Neuronal stem cell (in vitro differentiated cells): ENCODE results near the gene TPRG1L.
"Not testable (repeated sequence)": the region's sequence is repeated elsewhere in the genome, so short reads cannot be mapped to it uniquely, and the experiment has no call there.

Experiments
- DNase-seq: peaks from one replicate; pipeline ENCODE4 v3.0.0-alpha.2; 2013; ENCODE audit warnings: low spot score
- H2AFZ ChIP-seq: one replicate; pipeline ENCODE4 v1.6.1; 2013; ENCODE audit warnings: mild to moderate bottlenecking, low read length, inconsistent platforms
- H2AK5ac ChIP-seq: 2 replicates; pipeline ENCODE4 v1.6.1; 2013; ENCODE audit warnings: low read depth, mild to moderate bottlenecking, inconsistent platforms, low read length, moderate library complexity, mixed read lengths
- H2BK120ac ChIP-seq: 2 replicates; pipeline ENCODE4 v1.6.1; 2013; ENCODE audit warnings: low read depth, mild to moderate bottlenecking, inconsistent platforms, low read length, moderate library complexity, mixed read lengths
- H2BK12ac ChIP-seq: one replicate; pipeline ENCODE4 v1.6.1; 2013; ENCODE audit warnings: low read length, inconsistent platforms
- H2BK15ac ChIP-seq: 2 replicates; pipeline ENCODE4 v1.6.1; 2013; ENCODE audit warnings: mild to moderate bottlenecking, low read length, inconsistent platforms, mixed read lengths
- H2BK5ac ChIP-seq: one replicate; pipeline ENCODE4 v1.6.1; 2013; ENCODE audit warnings: inconsistent platforms, mild to moderate bottlenecking, low read length, moderate library complexity
- H3K14ac ChIP-seq: one replicate; pipeline ENCODE4 v1.6.1; 2013; ENCODE audit warnings: low read length, inconsistent platforms
- H3K18ac ChIP-seq: 2 replicates; pipeline ENCODE4 v1.6.1; 2013; ENCODE audit warnings: low read length, inconsistent platforms
- H3K23ac ChIP-seq: 2 replicates; pipeline ENCODE4 v1.6.1; 2013; ENCODE audit warnings: low read depth, mild to moderate bottlenecking, mixed read lengths, low read length, inconsistent platforms; ENCODE audit not compliant: poor library complexity
- H3K27ac ChIP-seq: replicated peaks from 3 replicates; pipeline ENCODE4 v1.5.1; 2013; ENCODE audit warnings: low read length, inconsistent platforms
- H3K27me3 ChIP-seq, 3 experiments: 2 replicates each; pipeline ENCODE4 v1.6.1; 2013; ENCODE audit warnings: low read length in 3 of 3, mild to moderate bottlenecking in 2 of 3, inconsistent platforms in 1 of 3, low read depth in 1 of 3, mixed read lengths in 1 of 3, moderate library complexity in 1 of 3; ENCODE audit not compliant: control insufficient read depth in 3 of 3, insufficient read depth in 3 of 3
- H3K36me3 ChIP-seq, 2 donors: replicated peaks in 1 of 2; 2 replicates each; pipeline ENCODE4 v1.6.1; 2013; ENCODE audit warnings: low read length in 2 of 2; ENCODE audit not compliant: control insufficient read depth in 2 of 2, insufficient read depth in 2 of 2
- H3K4ac ChIP-seq: 2 replicates; pipeline ENCODE4 v1.6.1; 2013; ENCODE audit warnings: inconsistent platforms, mild to moderate bottlenecking, low read length, moderate library complexity
- H3K4me1 ChIP-seq, 2 donors: 1 replicate in 1 of 2; 2 replicates in 1 of 2; pipeline ENCODE4 v1.6.1; 2013; ENCODE audit warnings: low read length in 2 of 2, low read depth in 1 of 2; ENCODE audit not compliant: control insufficient read depth in 2 of 2, insufficient read depth in 1 of 2
- H3K4me2 ChIP-seq: one replicate; pipeline ENCODE4 v1.6.1; 2013; ENCODE audit warnings: mild to moderate bottlenecking, low read length, inconsistent platforms; ENCODE audit not compliant: insufficient read depth, poor library complexity, severe bottlenecking
- H3K4me3 ChIP-seq, 2 donors: 2 replicates each; pipeline ENCODE4 v1.5.1; 2013; ENCODE audit warnings: low read length in 2 of 2, mild to moderate bottlenecking in 2 of 2, inconsistent platforms in 1 of 2, moderate library complexity in 1 of 2
- H3K79me1 ChIP-seq: one replicate; pipeline ENCODE4 v1.6.1; 2013; ENCODE audit warnings: low read depth, mild to moderate bottlenecking, inconsistent platforms, low read length, moderate library complexity
- H3K9ac ChIP-seq: one replicate; pipeline ENCODE4 v1.6.1; 2013; ENCODE audit warnings: mild to moderate bottlenecking, low read depth, low read length, inconsistent platforms; ENCODE audit not compliant: poor library complexity
- H3K9me3 ChIP-seq, 2 donors: replicated peaks in 1 of 2; 2 replicates each; pipeline versions ENCODE3 to v1.6.1; 2013; ENCODE audit warnings: low read length in 2 of 2, mild to moderate bottlenecking in 2 of 2, inconsistent platforms in 1 of 2, low read depth in 1 of 2, mixed read lengths in 1 of 2, moderate library complexity in 1 of 2; ENCODE audit not compliant: control insufficient read depth in 2 of 2, insufficient read depth in 1 of 2
- H4K8ac ChIP-seq: one replicate; pipeline ENCODE4 v1.6.1; 2013; ENCODE audit warnings: low read depth, mild to moderate bottlenecking, inconsistent platforms, low read length, moderate library complexity
- H4K91ac ChIP-seq: one replicate; pipeline ENCODE4 v1.6.1; 2013; ENCODE audit warnings: low read length, low read depth, mild to moderate bottlenecking, inconsistent platforms; ENCODE audit not compliant: poor library complexity
- WGBS, 2 donors: extraction: QIAGEN DNeasy Blood & Tissue Kit; methylation state at CpG; one replicate each; pipeline ENCODE4 v1.1.7; 2013; ENCODE audit warnings: missing lambda C conversion rate in 2 of 2, mixed read lengths in 1 of 2; ENCODE audit not compliant: insufficient read length in 2 of 2, insufficient replicate concordance in 1 of 2; ENCODE audit errors: extremely low coverage in 2 of 2; 5-methylcytosine and 5-hydroxymethylcytosine counted together

TPRG1L gene

DNA sequence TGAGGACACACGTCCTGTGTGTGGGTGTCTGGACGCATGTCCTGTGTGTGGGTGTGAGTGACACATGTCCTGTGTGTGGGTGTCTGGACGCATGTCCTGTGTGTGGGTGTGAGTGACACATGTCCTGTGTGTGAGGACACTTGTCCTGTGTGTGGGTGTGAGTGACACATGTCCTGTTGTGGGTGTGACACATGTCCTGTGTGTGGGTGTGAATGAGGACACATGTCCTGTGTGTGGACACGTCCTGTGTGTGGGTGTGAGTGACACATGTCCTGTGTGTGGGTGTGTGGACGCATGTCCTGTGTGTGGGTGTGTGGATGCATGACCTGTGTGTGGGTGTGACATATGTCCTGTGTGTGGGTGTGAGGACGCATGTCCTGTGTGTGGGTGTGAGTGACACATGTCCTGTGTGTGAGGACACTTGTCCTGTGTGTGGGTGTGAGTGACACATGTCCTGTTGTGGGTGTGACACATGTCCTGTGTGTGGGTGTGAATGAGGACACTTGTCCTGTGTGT is 39.4 kb upstream of the TPRG1L start:
- H3K9ac ChIP-seq, DNase-seq, H2BK15ac ChIP-seq, H3K36me3 ChIP-seq, H4K91ac ChIP-seq, H3K27ac ChIP-seq, H4K8ac ChIP-seq, H3K14ac ChIP-seq, H3K4me2 ChIP-seq, H3K27me3 ChIP-seq, H2BK5ac ChIP-seq, H2BK12ac ChIP-seq, H3K18ac ChIP-seq, H3K23ac ChIP-seq, H2AFZ ChIP-seq, H3K4me1 ChIP-seq, H2AK5ac ChIP-seq, H2BK120ac ChIP-seq, H3K9me3 ChIP-seq, H3K4ac ChIP-seq: not testable (repeated sequence)
- Histone ChIP-seq H3K79me1 (peaks cover 11% of the 10 kb centered on the region), H3K4me3 (peak overlapping the region in 1 of 2 donors; percentile 62)
- no CpG with 5 or more reads among the region's 6 CpGs for WGBS, 2 donors

DNA sequence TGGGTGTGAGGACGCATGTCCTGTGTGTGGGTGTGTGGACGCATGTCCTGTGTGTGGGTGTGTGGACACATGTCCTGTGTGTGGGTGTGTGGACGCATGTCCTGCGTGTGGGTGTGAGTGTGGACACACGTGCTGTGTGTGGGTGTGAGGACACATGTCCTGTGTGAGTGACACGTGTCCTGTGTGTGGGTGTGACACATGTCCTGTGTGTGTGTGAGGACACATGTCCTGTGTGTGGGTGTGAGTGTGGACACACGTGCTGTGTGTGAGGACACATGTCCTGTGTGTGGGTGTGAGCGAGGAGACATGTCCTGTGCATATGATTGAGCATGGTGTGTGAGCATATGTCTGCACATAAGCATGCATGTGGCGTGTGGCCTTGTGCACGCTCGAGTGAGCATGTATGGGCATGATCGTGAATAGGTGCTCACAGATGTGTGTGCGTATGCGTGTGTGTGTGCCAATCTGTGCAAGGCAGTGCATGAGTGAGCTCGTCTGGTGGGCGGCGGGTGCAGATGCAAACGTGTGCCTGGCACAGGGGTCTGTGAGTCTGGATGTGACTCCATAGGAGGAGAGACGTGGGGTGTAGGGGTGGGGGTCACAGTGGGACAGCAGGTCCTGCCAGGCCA is 38.8 kb upstream of the TPRG1L start:
- Histone ChIP-seq H2AK5ac (no peak overlapping the region), H3K79me1 (peaks cover 14% of the 10 kb centered on the region), H3K4me3 (peak overlapping the region in 1 of 2 donors; percentile 62), H3K27ac (peak overlapping the region; percentile 2), H3K27me3 (no peaks in the 10 kb centered on the region), H2BK15ac (no peak overlapping the region), H3K36me3 (peaks cover 0 to 9% of the 10 kb centered on the region in 2 donors), H3K14ac (no peak overlapping the region), H3K4ac (no peak overlapping the region), H2BK120ac (no peak overlapping the region), H2BK12ac (peak overlapping the region; percentile 14), H3K9ac (peak overlapping the region; percentile 47), H3K4me2 (no peak overlapping the region), H4K91ac (no peak overlapping the region), H3K4me1 (peaks cover 11 to 15% of the 10 kb centered on the region in 2 donors), H2AFZ (no peak overlapping the region), H2BK5ac (no peak overlapping the region), H3K18ac (no peak overlapping the region), H3K23ac (peak overlapping the region; percentile 34), H3K9me3 (peaks cover 0 to 5% of the 10 kb centered on the region in 2 donors), H4K8ac (no peak overlapping the region)
- no CpG with 5 or more reads among the region's 19 CpGs for WGBS, 2 donors
- no peak for DNase-seq

DNA sequence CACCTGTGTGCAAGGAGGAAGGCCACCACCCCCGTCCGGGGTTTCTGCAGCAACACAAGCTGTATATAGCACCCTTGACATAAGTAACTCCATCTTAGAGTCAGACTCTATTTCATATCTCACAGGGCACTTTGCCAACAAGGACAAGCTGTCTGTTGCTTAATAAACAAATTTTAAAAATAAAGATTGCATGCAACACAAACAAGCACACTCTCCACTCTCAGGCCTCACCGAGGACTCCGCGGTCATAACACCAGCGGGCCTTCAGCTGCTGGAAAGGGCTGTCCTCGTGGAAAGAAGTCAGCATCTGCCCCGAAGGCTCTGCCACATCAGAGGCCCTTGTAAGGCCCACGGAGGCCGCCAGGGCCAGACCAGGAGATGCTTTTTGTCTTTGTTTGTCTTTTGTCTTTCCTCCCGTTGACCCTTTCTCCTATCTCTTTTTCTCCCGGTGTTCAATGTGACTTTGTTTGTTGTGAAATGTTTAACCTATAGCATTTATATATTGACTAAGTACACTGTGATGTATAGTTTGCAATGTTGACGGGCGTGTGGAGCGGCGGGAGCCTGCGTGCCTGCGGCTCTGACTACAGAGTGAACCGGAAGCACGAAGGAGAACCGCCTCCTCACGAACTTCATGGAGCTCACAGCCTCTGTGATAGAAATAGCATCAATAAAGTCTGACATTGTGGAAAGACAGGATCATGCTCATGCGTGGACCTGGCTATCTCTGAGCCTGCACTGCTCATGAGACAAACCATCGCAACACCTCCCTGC is 37.6 kb upstream of the TPRG1L start:
- no peak overlapping the region for H2AK5ac ChIP-seq
- peaks cover 0 to 5% of the 10 kb centered on the region in 2 donors for H3K9me3 ChIP-seq
- H3K27me3 ChIP-seq, result no peaks in the 10 kb centered on the region
- H3K4me1 ChIP-seq, result peaks cover 11 to 17% of the 10 kb centered on the region in 2 donors
- H4K91ac ChIP-seq, result no peak overlapping the region
- no peak overlapping the region for H3K23ac ChIP-seq
- H3K9ac ChIP-seq, result no peak overlapping the region
- no peak overlapping the region for H3K27ac ChIP-seq
- no peak for DNase-seq
- peak overlapping the region; percentile 28 for H3K18ac ChIP-seq
- no peak overlapping the region for H4K8ac ChIP-seq
- H3K4me3 ChIP-seq, result no peak overlapping the region
- no peak overlapping the region for H2BK15ac ChIP-seq
- WGBS, 2 donors, result no CpG with 5 or more reads among the region's 24 CpGs
- no peak overlapping the region for H2BK5ac ChIP-seq
- peaks cover 0 to 9% of the 10 kb centered on the region in 2 donors for H3K36me3 ChIP-seq
- no peak overlapping the region for H2BK12ac ChIP-seq
- no peak overlapping the region for H3K14ac ChIP-seq
- no peak overlapping the region for H2AFZ ChIP-seq
- H3K4me2 ChIP-seq, result no peak overlapping the region
- no peak overlapping the region for H2BK120ac ChIP-seq
- peaks cover 12% of the 10 kb centered on the region for H3K79me1 ChIP-seq
- no peak overlapping the region for H3K4ac ChIP-seq

DNA sequence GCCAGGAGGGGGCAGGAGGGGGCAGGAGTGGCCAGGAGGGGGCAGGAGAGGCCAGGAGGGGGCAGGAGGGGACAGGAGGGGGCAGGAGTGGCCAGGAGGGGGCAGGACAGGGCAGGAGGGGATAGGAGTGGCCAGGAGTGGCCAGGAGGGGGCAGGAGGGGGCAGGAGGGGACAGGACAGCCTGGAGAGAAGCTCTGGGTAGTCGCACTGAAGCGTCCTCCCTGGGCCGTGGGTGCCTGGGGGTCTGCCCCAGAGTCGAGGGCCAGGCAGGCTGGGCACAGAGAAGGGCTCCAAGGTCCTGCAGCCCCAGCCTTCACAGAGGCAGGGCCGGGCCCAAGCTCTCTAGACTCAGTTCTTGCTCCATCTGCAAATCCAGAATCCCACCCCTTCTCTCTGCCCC is 36.4 kb upstream of the TPRG1L start:
- Histone ChIP-seq H2BK5ac (no peak overlapping the region), H2AK5ac (no peak overlapping the region), H3K9me3 (peaks cover 0 to 5% of the 10 kb centered on the region in 2 donors), H3K4me3 (no peak overlapping the region), H2BK12ac (no peak overlapping the region), H3K18ac (peak overlapping the region; percentile 0), H2BK15ac (no peak overlapping the region), H3K23ac (no peak overlapping the region), H4K8ac (no peak overlapping the region), H4K91ac (no peak overlapping the region), H3K27me3 (no peaks in the 10 kb centered on the region), H3K79me1 (peaks cover 6% of the 10 kb centered on the region), H3K14ac (no peak overlapping the region), H2BK120ac (no peak overlapping the region), H3K4me2 (no peak overlapping the region), H3K4ac (no peak overlapping the region), H3K4me1 (peaks cover 12 to 21% of the 10 kb centered on the region in 2 donors), H3K27ac (no peak overlapping the region), H2AFZ (no peak overlapping the region), H3K9ac (no peak overlapping the region), H3K36me3 (peaks cover 0 to 9% of the 10 kb centered on the region in 2 donors)
- no peak for DNase-seq
- whole genome bisulfite sequencing, 2 donors, result no CpG with 5 or more reads among the region's 5 CpGs
